C4-2B (cell line): ENCODE data around the gene FRMD4B.

ENCODE experiments used
- ZFX ChIP-seq: fragments of 450-650 bp; IDR thresholded peaks from 2 replicates; pipeline ENCODE4 v1.6.1; 2017
- TF ChIP-seq, protein P1 (sequence below): fragments of 450-650 bp; conservative IDR thresholded peaks from 2 replicates; pipeline ENCODE4 v1.5.1; 2017; ENCODE audit warnings: mild to moderate bottlenecking

DNA sequence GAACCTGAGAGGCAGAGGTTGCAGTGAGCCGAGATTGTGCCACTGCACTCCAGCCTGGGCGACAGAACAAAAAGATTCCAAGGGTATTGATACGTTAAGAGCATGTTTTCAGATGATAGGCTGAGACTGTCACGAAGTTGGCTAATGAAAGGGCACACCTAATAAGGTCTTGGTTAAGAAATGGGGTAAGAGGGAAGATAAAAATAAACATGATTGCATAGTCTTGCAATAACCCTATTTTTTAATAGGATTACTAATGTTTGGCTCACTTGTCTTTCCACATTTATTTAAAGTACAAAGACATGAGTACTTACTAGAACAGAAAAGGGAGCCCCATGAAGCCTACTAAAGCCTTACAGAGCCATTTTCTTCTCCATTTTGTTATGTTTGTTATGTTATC is 109.0 kb downstream of the FRMD4B start:
- TF ChIP-seq, protein P1, sequence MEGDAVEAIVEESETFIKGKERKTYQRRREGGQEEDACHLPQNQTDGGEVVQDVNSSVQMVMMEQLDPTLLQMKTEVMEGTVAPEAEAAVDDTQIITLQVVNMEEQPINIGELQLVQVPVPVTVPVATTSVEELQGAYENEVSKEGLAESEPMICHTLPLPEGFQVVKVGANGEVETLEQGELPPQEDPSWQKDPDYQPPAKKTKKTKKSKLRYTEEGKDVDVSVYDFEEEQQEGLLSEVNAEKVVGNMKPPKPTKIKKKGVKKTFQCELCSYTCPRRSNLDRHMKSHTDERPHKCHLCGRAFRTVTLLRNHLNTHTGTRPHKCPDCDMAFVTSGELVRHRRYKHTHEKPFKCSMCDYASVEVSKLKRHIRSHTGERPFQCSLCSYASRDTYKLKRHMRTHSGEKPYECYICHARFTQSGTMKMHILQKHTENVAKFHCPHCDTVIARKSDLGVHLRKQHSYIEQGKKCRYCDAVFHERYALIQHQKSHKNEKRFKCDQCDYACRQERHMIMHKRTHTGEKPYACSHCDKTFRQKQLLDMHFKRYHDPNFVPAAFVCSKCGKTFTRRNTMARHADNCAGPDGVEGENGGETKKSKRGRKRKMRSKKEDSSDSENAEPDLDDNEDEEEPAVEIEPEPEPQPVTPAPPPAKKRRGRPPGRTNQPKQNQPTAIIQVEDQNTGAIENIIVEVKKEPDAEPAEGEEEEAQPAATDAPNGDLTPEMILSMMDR = no peak
- no peak for TF ChIP-seq ZFX
